EL (cell line): ENCODE results near the gene BMPR1B.
"Not testable (repeated sequence)": the region's sequence is repeated elsewhere in the genome, so short reads cannot be mapped to it uniquely, and the experiment has no call there.

Experiments
- DNase-seq: peaks from one replicate; pipeline ENCODE4 v3.0.0-alpha.2; 2016

The BMPR1B gene

DNA sequence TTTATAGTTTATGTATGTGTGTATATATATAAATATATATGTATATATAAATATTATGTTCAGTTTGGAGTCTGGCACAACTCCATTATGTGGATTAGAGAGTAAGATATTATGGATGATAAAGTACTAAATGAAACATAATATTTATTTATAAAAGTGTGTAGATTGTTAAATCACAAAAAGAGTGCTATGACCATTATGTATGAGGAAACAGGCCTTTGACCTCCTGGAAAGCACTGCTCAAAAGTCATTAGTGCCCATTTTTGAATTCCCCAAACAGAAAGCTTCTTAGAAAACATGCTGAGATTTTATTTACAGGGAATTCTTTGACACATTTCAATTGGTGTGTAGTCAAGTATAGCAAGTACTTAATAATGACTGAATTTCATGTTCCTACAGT lies 399.8 kb downstream of the BMPR1B start:
- no peak for DNase-seq

DNA sequence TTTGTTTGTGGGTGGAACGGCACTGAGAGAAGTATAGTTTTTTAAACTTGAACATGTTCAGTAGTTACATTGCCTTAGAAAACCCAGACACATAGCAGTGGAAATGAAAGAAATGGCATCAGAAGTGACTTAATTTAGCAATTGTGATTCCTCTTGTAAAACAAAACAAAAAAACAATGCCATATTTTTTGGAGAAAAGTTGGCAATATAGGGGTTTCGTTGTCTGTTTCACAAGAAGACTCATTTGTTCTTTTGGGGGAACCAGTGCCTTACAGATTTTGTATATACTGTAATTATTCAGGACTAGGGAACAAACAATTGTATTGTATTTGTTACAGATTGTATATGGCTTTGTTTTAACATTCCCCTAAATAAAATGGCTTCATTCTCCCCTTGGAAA lies 400.3 kb downstream of the BMPR1B start:
- DNase-seq = no peak

DNA sequence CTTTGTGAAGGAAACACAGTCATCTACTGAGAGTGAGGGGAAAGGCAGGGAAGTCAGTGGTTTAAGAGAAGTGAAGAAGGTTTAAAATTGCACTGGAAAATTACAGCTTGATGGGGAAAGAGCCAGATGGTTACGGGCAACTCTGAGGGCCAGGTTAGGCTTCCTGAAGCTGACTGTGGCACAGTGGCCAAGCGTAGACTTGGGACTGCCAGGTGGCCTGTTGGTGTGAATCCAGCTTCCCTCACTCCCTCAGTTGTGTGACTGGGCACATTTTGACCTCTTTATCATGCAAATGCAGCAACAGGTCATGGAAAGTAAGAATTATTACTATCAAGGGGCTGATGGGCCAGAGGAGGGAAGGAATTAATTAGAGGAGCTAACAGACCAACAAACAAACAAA lies 400.9 kb downstream of the BMPR1B start:
- DNase-seq = no peak

DNA sequence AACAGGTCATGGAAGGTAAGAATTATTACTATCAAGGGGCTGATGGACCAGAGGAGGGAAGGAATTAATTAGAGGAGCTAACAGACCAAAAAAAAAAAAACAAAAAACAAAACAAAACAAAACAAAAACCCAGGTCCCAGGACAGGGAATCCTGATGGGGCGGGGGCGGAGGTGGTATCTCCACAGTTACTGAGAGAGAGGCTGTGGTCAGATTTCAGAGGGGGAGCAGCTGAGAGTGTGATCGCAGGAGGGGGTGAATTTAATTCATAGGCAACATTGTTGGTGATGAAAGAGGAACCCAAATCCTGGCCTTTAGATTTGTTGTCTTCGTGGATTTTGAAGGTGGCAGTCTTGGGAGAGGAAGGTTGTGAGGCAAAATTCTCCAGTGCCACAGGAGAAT lies 401.6 kb downstream of the BMPR1B start:
- no peak for DNase-seq

DNA sequence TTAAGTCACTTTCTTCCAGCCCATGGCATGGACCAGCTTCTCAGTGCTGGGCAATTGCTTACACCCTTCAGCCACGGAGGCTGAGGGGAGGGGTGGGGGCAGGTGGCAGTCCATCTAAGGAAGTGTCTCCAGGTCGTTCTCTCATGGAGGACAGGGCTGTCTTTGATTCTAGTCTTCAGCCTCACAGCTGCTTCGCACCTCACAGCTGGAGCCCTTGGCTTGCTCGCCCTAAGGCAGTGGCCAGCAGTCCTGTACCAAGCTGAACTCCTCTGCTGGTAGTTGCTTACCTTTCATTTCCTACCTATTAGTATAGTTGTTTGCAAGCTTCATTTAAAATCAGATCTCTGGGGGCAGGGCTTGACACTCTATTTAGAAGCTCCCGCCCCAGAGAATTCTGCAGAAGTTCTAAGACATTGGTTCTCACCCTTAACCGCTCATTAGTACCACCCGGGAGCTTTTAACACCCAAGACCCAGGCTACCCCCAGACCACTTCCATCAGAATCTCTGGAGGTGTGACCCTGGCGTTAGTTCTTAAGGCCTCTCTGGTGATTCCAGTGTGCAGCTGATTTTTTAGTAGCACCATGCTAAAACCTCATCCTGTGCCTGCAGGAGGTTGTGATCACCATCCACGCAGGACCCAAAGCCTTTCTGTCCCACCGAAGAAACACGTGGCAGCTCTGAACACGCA lies 404.2 kb downstream of the BMPR1B start:
- DNase-seq = no peak

DNA sequence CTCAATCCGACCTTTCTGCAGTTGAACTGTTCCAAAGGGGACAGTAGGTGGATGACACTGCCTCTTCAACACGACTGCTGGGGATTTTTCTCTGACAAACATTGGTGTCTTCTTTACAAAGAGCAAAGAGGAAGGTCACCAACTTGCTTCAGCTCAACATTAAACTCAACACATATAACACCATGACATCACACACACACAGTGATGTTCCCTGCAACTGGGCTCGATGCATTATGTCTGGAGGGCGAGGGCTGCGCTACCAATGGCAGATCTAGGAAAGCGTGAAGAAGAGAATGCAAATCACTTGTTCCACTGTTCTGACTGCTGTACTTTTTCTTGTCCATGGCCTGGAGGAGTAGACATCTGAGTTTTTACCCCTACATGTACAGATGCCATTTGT lies 405.1 kb downstream of the BMPR1B start:
- DNase-seq = no peak

DNA sequence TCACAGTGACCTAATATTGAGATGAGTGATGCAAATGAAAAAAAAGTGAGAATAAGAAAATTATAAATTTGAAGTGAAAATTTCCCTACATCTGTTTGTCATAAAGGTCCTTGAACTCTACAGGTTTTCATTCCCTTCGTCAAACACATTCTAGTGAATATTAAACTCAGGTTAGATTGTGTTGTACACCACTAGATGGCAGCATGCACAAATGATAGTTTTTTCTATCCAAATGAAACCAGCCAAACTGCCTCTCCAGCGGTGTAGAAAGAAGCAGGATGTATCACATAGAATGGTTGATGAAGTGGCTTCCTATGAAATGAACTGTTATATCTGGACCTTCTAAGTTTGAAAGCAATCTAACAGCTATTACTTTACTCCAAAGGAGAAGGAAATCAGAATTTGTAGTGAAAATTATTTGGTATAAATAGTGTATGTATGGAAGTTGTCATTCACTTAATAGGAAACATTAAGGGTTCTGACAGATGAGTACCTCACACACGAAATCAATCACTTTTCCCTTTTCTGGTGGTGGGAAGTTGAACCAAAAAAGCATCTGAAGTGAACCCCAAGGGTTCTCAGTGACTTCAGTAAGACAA lies 408.3 kb downstream of the BMPR1B start:
- peak; percentile 42 for DNase-seq

DNA sequence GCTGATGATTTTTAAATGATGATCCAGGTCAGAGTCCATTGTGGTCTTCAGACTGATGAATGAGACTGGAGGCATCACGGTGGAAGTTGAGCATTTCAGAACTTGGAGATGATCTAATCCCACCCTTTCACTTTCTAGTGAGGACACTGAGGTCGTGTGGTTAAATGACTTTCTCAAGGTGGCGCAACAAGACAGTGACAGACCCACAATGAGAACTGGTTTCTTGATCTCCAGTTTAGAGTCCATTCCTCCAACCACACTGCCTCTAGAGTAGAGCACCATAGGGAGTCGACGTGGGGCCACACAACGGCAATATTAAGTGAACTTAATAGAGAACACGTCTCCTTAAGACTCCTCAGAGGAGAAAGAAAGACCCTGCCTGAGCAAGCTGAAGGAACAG lies 410.1 kb downstream of the BMPR1B start:
- DNase-seq = no peak

DNA sequence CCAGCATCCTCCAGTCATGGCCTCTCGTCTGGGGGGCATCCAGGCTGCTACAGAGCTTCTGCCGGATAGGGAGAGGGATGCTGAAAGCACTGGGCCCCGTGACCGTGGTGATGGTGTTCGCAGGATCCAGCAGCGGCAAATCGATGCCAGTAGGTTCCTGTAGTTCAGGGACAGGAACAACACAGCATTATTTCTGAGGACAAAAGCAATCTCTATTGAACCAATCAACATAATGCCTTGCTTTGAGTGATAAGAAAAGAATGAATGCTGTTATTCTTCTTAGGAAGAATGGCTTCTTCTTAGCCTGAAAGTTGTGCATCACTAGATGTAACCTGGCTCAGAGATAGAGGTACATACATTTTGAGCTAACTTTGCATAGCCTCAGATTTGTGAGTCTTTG lies 412.4 kb downstream of the BMPR1B start:
- DNase-seq = no peak

DNA sequence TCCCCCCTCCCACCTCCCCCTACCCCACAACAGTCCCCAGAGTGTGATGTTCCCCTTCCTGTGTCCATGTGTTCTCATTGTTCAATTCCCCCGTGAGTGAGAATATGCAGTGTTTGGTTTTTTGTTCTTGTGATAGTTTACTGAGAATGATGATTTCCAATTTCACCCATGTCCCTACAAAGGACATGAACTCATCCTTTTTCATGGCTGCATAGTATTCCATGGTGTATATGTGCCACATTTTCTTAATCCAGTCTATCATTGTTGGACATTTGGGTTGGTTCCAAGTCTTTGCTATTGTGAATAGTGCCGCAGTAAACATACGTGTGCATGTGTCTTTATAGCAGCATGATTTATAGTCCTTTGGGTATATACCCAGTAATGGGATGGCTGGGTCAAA lies 413.6 kb downstream of the BMPR1B start:
- not testable (repeated sequence) for DNase-seq

DNA sequence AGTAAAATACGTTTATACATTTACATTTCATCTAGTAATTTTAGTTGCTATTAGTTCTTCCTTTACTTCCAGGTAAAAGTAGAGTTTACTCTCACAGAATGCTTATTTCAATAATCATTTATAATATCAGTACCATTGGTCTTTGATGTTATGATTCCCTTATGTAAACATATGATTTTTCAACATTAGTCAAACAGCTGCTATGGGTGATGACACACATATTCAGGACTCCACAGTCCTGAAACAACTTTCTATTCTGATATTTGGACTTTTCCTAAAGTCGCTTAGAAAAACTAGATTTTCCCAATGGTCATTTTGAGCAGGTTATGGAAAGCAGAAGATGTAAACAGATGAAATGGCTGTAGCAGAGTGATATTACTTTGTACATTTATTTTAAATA lies 421.2 kb downstream of the BMPR1B start:
- no peak for DNase-seq

DNA sequence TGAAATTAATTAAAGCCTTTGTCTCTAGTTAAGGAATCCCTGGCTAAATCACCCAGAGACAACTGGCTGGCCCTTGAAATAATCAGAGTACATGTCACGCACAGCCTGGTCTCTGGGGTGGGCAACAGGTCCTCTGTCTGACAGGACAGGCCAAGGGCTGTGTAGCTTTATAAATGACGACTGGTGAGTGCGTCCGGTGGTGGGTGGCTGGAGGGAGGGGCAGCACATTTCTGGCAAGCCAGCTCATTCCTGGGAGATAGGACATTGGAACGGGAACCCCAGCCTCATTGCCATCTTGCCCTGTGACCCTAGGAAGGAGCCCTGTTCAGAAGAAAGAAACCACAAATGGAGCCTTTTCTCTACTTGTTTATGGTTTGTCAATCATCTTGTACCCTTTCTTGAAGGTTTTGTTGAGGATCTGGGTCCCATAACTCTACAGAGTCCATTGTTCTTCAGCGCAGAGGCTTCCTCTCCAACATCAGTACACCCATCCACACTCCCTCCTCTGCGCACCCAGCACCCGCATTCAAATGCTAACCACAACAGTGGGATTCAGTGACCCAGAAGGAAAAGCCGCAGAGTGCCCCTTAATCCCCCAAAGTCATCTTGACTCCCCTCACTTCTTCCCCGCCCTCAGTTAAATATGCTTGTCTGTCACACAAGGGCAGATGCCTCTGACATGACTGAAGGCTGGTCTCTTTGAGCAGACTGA lies 422.9 kb downstream of the BMPR1B start:
- no peak for DNase-seq

DNA sequence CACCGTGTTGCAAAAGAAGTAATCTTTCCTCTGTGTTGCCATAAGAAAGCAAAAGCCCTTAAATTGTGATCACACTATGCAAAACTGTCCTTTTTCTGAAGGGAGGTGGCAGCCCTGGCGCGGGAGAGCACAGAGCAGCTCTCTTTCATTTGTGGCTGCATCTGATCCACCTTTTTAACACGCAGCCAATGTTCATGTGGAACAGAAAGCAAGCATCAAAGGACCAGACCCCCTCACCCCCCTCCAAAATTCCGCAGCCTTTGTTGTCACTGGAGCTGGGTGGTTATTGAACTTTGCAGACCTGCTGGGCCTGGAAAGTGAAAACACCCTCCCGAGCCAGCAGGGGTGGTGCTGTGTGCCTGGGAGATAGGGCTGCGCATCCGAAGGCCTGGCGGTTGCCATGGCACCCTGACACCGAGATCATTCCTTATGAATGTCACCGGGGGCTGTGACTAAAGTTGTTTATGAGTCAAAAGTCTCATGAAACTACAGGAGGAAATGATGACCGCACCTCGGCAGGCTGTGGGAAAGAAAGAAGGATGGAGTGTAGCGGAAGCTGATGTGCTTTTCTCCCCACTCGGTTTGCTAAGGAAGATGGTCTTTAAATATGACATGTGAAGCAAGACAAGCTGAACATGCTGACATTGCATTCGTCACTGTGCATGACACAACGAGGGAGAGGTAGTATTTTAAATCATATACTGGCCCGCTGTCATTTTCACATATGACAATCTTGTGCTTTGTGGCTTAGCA lies 423.7 kb downstream of the BMPR1B start:
- DNase-seq = no peak

DNA sequence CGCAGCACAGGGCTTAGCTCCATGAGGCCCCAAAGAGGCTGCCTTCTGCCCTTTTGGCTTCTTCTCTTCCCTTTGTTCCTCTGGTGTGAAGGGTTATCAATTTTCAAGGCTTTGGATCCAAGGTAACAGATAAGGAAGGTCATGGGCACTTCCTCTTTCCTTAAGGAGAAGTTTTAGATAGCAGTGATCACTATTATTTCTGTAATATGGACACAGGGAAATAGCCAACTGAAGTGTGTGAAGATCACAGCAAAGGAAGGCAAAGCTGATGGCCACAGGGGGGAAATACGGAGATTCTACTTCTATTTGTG lies 424.2 kb downstream of the BMPR1B start:
- no peak for DNase-seq

DNA sequence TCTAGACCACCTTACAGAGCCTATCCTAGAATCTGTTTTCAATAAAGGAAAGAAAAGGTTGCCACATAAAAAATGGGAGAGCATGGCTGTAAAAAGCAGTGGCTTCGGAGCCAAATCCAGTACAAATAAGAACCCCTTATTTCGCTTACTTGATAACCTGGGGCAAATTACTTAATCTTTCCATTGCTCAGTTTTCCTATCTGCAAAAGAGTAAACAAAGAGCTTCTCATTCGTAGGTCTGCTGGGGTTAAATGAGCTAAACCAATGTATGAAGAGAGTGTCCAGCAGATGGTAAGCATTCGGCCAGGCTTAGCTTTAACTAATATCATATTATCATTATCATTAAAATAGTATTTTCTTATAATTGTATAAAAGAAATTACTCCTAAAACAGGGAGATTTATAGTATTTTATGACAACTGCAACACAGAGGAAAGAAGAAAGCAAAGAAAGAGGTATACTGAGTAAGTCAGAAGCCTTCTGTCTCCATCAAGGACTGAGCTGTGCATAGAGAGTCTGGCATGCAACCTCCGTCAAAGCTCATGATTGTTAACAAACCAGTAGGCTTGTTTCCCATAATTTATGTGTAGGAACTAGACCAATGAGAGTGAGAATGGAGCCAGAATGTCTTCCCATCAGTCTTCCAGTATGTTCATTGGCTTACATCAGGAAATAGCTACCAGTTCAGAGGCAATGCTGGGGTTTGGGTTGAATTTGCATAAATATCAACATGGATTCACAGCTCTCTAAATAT lies 426.1 kb downstream of the BMPR1B start:
- no peak for DNase-seq

DNA sequence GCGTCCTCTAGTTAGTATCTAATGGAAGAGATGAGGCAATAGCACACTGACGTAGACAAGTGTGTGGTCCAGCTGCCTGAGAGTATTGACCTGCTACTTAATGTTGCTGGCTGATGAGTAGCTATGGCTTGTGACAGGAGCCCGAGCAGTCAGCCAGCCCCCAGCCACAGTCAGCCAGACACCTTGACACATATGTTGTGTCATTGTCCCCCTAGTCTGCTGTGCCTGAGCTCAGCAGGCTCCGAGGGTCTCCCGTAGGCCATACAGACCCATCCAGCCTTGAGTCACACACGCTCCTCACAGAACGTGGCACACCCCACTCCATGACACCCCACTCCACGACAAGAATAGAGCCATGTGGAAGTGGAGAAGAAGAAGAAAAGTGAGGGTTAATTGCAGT lies 428.9 kb downstream of the BMPR1B start:
- DNase-seq = no peak

DNA sequence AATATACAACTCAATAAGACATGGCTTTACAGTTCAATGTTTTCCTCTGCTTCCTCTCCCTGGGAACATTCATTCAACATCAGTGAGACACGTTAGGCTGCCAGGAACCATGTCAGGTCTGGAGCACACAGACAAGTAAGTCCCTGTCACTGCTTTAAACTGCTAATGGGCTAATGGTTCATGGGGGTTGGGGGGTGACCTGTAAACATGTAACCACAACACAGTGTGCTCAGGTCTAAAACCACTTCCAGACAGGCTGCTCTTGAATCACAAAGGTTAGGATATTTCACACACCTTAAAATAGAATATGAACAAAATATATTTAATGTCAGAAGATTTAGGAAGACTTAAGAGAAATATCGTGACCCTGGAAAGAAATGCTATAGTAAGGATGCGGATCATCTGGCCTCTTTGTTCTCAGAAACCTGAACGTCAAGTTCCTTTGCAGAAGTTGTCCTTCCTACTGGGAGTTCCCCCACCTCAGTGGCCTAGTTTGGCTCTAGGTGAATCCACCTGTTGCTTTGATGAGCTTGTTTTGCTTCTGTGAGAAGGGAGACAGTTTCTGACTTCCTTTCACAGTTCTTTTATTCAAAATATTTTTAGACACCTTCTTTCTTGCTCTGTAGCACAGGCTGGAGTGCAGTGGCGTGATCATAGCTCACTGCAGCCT lies 431.1 kb downstream of the BMPR1B start:
- no peak for DNase-seq

DNA sequence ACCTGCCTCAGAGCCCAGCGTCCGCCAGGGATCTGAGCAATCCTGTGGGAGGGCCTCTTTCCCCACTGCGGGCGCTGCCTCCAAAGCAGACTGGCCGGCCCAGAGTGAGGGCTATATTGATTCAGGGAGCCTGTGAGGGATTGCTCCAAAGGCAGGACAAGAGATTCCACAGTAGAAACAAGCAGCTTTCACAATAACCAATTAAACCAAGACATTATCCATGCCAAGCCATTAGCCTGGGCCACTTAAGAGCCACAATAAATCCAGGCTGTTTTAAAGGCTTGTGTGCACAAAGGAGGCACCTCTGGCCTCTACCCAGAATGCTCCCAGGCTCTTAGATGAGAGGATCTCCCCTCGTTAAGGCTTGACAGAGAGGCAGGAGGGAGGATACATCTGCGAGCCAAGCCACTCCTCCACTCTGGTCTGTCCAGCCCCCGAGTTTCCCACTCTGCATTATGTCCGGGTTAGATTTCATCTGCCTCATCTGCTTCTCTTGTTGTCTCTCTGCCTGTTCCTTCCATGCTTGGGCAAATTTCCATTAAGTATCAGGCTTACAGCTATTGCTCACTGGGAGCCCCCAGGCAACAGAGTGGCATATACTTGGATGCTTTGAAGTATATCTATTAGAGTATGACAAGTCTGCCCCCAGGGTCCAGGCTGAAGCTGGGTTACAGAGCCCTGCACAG lies 433.1 kb downstream of the BMPR1B start:
- no peak for DNase-seq

DNA sequence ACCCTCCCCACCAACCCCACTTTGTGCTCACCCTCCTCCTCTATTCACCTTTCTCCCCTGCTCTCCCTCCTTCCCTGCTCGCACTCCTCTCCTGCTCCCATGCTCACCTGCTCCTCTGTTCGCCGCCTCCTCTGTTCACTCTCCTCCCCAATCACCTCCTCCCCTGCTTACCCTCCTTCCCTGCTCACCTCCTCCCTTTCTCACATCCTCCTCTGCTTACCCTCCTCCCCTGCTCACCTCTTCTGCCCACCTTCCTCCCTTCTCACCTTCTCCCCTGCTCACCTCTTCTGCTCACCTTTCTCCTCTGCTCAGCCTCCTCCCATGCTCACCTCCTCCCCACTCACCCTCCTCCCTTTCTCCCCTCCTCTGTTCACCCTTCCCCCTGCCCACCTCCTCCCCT lies 433.8 kb downstream of the BMPR1B start:
- DNase-seq = no peak

DNA sequence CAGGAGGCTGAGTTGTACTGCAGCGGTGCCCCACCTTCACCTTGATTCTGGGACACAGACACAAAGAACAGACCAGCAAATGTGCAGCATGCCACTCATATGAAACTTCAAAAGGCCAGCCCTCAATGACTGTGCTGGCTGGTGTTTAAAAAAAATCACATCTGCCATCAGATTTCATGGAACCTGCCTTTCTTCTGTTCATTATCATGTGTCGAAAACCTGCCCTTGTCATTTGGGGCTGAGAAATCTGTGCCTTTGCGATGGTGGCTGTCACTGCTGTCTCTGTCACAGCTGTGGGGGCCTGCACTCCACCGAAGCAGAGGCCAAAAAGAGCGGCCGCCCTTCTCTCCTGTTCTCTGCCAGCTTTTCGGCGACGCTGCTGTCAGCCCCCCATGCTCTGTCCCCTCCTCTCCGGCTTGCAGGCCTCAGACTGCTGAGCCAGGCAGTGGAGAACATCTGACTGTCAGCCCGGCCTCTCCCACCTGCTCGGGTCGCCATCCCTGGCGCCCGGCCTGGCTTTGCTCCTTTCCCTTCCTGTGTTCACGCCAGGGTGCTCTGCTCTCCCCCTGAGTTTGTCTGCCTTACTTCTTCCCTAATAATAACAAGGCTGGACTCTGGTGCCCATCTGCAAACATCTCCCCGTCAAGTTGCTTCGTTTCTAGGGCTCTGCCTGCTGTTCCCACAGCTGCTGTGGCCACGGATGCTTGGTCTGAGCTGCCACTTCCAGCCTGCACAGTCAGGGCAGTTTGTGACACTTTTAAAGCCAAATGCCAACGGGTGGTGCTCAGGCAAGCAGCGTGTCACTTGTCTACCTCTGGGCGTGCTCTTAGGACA lies 435.9 kb downstream of the BMPR1B start:
- no peak for DNase-seq

DNA sequence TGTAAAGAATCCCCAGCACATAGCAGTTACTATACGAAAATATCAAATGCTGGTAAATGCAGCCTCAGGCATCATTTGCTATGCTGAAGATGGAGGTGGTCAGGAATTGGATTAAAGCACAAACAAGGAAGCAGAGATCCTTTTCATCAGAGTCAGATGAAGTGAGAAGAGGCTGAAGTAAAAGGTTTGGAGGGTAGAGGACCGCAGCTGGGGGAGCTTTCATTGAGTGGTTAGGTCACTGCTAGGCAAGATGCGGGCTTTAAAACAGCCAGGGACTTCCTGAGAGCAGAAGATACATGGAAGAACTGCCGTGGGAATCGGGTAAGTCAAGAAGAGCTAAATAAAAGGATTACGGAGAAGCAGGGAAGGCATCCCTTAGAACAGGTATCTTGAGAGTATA lies 439.6 kb downstream of the BMPR1B start:
- no peak for DNase-seq
